GM20000 (cell line): ENCODE data around the gene AOAH.

ENCODE experiments used
- DNase-seq: peaks from one replicate; pipeline ENCODE4 v3.0.0; 2012; ENCODE audit warnings: low spot score
- TF ChIP-seq, protein P1 (sequence below): IDR thresholded peaks from 2 replicates; pipeline ENCODE4 v1.5.1; 2012; ENCODE audit warnings: mild to moderate bottlenecking, control low read depth; ENCODE audit errors: extremely low read depth, missing control alignments

Gene AOAH

DNA sequence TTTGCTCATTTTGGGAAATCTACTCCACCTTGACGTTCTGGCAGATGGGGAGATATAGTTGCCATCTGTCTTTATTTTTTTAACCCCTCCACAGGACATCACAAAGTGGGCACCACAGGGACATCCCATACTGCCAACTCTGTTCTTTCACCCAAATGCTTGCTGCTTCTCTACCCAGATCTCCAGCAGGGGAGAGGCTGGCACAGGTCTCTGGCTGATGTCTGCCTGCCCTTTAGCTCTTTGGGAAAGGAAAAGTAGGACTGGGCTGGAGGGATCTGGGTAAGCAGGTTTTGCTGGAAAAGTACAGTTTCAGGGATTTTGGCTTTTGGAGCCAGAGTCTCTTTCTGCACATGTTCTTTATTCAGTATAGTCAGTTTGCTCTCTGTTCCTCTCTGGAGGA lies 178.0 kb downstream of the AOAH start:
- TF ChIP-seq, protein P1, sequence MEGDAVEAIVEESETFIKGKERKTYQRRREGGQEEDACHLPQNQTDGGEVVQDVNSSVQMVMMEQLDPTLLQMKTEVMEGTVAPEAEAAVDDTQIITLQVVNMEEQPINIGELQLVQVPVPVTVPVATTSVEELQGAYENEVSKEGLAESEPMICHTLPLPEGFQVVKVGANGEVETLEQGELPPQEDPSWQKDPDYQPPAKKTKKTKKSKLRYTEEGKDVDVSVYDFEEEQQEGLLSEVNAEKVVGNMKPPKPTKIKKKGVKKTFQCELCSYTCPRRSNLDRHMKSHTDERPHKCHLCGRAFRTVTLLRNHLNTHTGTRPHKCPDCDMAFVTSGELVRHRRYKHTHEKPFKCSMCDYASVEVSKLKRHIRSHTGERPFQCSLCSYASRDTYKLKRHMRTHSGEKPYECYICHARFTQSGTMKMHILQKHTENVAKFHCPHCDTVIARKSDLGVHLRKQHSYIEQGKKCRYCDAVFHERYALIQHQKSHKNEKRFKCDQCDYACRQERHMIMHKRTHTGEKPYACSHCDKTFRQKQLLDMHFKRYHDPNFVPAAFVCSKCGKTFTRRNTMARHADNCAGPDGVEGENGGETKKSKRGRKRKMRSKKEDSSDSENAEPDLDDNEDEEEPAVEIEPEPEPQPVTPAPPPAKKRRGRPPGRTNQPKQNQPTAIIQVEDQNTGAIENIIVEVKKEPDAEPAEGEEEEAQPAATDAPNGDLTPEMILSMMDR, result no peak
- DNase-seq, result no peak

DNA sequence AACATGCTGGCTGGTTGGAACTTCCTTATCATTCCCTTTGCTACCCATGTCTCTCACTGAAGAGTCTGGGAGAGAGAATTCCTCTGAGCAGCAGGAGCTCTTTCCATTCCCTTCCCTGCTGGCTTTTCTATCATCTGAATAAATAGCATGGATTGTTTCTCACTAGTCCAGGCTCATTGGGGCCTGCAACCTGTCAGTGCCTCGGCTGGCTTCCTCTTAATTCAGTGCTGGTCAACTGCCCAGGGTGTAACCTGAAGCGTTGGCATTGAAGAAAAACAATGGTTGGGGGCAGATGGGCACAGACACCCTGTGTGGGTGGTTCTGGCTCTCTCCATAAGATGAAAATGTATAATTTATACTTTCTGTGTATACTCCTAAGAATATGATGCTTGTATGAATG lies 179.0 kb downstream of the AOAH start:
- DNase-seq, result no peak
- TF ChIP-seq, protein P1, result no peak

DNA sequence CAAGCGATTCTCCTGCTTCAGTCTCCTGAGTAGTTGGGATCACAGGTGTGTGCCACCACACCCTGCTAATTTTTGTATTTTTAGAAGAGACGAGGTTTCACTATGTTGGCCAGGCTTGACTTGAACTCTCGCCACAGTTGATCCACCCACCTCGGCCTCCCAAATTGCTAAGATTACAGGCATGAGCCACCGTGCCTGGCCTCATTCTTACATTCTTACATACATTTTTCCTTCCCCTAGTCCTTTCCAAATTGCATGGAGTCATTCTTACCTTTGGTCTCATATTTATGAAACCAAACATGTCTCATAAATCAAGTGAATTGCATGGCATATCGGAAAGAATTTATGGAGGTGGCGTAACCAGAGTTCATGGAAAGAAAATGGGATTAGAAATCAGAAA lies 186.2 kb downstream of the AOAH start:
- no peak for DNase-seq
- TF ChIP-seq, protein P1, result no peak

DNA sequence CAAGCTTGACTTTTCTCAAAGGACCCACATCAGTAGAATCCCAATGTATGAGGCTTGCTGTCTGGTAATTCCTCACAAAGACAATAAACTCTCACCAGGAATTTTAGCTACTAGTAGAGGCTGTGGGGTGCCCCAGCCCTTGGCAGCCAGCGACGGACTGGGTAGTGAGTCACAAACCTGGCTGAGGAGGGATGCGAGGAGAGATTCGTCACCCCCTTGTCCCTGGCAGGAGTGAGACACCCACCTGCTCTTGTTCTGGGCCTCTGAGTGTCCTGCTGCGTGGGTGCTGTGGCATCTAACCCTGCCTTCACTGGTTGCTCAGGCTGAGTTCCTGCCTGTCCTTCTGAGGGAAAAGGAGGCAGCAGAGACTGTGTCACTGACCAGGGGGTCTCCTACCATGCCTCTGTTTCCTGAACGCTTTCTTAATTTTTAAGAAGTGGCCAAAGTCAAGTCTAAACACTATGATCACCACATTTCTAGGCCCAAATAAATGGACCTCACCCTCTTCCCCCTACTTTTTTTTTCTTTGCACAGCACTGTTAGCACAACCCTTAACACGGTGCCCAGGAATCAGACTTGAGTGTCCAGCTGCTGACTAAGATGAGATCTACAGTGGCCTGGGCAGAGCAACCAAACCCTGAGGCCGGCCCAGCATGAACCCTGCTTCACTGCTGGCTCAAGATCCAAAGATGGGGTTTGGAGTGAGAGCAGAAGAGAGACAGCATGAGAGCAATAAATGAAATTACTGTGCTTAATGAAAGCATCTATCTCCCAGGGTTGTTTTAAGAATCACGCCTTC lies 188.2 kb downstream of the AOAH start:
- TF ChIP-seq, protein P1, result no peak
- no peak for DNase-seq

DNA sequence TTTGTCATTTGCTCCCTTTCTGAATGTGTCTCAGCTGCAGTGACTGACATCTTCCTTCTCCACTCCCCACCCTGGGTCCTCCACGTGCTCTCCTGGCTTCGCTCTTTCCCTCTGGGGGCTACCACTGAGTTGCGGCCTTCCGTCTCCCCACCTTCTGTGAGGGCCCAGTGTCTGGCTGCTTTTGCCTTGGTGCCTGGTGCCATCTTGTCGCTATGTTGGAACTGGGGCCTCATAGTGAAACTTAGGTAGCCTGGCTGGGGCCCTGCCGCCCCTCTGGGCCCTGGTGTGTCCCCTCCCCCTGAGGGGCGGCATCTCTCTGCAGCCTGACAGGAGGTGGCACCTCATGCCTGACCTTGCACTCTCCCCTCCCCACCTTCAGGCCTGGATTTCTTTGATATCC lies 190.6 kb downstream of the AOAH start:
- no peak for DNase-seq
- TF ChIP-seq, protein P1, result no peak

DNA sequence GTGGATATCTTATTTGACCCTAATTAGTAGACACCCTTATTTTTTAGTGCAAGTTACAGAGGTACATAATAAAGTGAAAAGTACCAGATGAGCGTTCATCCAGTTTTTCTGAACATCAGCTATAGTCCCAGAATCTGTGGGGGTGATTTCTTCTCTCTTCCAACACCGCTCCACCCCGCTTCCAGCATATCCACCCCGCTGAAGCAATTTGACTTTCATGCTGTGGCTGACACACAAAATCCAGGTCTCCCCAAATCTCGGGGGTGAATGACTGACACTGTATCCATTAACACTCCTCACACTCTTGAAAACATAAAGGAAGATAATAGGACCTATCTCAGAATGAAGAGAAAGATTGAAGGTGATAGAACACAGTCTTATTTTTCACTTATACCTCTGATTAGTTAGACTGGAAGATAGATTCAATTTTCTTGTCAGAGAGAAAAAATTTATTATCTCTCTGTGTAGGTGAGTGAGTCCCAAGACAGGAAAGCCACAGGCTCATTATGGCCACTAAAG lies 191.3 kb downstream of the AOAH start:
- TF ChIP-seq, protein P1, result no peak

DNA sequence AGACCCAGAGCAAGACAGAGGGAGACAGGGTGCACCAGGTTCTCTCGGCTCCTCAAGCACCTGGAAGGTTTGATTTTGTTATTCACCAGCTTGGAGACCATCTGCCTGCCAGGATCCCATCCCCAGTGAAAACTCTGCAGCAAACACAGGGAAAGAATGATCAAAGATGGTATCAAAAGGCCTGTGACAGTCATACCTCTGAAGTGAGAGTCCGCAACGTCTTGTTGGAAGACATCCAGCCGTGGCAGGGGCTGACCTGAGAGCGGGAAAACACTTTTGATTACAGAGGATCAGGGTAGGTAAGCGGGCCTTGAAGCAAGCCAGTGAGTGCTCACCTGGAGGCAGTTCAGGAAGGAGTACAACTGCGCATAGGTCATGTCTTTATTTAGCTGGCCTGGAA lies 192.3 kb downstream of the AOAH start:
- TF ChIP-seq, protein P1, result no peak
- no peak for DNase-seq

More for the DNA sequence above, 191.3 kb downstream of the AOAH start:
- DNase-seq, result no peak
